Suppressor macrophage treated with lipopolysaccharide for 4 hours (primary cell): ENCODE results near the gene FBXO3.
A peak's percentile ranks its signal among the peaks of the same experiment; 100 is the strongest.
"Not testable (repeated sequence)": the region's sequence is repeated elsewhere in the genome, so short reads cannot be mapped to it uniquely, and the experiment has no call there.

ENCODE experiments used
- DNase-seq: peaks from one replicate; pipeline ENCODE4 v3.0.0-alpha.2; 2020

FBXO3 gene

DNA sequence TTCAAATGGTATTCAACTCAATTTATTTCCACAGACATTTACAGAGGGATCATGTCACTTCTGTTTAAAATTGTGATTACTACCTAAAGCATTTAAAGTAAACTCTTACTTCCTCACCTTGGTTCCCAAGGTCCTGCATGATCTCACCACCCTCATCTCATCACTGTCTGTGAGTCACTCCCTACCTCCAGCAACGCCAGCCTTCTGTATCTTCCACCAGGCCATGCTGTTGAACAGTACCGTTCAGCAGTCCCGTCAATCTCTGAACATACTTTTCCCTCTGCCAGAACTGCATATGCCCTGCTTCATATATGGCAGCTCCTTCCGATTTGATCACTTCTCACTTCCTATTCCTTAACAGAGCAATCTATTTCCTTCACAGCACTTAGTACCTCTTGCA is 2.0 kb downstream of the FBXO3 start:
- no peak for DNase-seq

DNA sequence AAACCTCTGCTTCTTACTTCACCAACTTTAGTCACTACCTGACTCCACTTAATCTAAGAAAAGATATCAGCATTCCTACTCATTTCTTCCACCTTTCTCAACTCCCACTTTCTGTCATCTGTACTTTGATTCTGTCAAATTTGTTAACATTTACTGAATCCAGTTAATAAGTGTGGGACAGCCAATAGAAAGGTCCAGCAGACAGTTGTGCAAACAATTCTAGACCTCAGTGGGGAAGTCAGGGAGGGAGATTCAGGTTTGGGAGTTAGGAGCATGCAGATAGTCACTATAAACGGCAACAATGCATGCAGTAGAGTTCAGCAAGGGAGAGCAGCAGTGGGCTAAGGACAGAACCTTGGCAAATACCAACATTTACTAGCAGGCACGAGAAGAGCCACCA is 4.1 kb downstream of the FBXO3 start:
- no peak for DNase-seq

DNA sequence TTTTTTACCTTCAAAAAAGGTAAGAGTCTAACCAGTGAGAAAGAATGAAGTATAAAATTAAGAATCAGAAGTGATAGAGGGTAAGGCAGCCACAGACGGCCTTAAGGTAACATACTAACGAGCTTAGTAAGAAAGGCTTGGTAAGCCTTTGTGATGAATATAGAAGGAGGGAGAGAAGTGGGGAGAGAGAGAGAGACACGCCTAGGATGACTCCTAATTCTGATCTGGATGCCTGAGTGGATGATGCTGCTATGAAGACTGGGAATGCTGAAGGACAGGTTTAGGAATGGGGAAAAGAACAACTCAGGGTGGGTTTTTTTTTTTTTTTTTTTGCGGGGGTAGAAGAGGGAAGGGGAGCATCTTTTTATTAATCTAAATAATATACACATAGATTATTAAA is 4.8 kb downstream of the FBXO3 start:
- DNase-seq = no peak

DNA sequence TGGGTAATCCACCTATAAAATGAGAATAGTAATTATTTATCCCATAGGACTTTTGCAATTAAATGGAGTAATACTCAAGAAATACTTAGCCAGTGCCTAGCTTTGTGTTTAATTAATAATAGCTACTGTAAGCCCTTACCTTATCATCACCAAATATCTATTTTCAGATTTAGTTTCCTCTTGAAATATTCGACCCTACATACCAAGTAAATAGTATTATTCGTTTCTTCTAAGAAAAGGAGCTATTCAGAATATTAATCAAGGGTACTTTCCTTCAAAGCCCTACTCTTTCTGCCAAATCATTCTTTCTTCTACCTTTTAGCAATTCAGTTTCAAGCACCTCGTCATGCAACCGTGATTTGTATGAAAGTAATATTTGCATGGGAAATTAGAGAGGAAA is 6.7 kb downstream of the FBXO3 start:
- DNase-seq = no peak

DNA sequence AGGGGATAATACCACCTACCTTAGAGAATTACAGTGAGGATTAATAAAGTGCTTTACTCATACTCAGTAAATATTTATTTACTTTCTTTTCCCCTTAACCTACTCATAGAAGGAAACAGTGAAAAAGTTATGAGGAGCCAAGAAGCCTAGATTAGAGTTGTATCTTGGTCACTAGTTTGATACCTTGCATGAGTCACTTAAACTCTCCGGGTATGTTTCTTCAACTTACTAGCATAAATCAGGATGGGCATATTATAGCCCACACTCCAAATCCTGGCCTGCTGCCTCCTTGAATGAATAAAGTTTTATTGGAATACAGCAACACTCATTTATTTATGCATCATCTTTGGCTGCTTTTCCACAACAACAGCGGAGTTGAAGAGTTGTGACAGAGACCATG is 8.2 kb downstream of the FBXO3 start:
- no peak for DNase-seq

DNA sequence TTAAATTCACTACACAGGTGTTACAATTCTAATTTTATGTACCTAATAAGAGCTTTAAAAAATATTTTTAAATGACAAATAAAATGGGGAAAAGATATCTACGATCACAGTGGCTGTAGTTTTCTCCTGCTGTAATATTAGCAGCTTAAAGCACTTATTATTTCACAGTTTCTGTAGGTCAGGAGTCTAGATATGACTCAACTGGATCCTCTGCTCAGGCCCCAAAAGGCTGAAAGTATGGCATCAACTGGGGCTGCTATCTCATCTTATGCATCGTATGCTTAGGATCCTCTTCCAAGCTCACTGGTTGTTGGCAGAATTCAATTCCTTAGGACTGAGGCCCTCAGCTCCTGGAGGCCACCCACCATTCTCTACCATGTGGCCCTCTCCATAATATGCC is 12.8 kb downstream of the FBXO3 start:
- DNase-seq = no peak

DNA sequence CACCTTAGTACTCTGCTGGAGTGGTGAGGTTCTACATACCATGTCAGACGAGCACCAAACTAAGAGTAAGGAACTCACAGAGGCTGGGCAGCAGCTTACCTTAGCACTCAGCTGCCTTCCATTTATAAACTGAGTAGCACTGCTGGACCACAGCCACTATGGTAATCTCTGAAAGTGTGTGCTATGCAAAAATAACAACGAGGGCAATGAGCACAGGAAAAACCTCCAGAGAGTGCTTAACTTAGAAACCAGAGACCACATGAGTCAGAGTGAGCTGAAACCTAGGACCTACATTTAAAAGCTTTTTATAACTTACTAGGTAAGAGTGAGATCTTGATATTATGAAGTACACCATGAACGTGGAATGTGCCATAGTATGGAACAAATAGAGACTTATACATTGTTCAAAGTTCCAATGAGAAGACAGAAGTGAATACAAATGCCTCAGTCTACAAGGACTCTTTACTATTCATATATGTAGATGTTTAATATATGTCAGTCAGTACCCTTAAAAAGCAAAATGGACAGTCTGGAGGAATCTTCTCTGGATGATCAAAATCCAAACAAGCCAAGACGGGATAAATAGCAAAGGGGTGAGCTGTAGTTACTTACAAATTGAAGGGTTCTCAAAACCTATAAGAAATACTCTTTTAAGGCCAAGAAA is 20.9 kb downstream of the FBXO3 start:
- no peak for DNase-seq

DNA sequence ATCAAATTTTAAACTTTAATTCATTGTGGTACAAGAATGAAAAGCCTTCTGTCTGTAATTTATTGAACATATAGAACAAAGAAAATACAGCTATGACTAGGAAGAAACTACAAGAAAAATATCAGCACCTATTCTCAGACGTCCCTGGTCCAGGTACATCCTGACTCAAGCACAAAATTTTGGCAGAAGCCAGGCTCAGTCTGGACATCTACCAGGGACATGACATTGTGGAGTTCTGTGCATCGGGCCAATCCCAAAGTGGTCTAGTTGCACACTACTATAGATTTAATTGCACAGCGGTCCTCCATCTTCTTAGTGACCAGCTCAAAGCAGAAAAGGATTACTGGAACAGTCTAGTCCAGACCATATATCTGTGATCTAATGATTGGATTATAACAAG is 22.4 kb downstream of the FBXO3 start:
- DNase-seq = no peak

DNA sequence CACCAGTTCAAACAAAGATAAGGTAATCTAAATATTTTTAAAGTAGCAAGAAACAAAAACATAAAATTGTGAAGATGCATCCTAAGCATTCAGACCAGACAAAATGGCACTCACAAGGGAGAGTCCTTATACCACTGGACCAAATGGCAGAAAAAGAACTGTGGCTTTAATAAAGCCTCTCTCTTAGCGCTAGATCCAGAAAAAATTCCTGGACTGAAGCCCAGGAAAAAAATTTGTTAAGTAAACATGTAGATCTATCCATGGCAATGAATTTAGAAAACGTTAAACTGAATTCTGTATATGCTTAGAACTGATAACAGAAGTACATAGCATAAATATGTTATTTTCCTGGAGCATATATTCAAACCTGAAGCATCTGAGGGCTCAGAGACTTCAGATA is 26.3 kb downstream of the FBXO3 start:
- DNase-seq = no peak

DNA sequence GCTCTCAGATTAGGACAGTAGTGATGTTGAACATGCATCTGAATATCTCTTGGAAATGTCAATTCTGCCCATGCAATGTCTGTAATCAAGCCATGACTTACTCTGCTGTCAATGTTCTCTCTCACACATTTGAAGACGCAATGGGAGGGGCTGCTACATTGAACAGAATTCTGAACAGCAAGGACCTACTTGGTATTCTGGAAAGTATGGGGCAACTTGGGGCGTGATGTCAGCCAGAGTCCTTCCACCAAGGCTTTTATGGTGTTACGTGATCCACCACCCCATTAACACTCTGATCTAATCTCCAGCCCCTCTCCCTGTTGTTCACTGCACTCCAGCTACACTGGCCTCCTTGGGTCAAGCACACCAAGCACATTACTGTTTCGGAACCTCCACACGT is 31.0 kb downstream of the FBXO3 start:
- no peak for DNase-seq

DNA sequence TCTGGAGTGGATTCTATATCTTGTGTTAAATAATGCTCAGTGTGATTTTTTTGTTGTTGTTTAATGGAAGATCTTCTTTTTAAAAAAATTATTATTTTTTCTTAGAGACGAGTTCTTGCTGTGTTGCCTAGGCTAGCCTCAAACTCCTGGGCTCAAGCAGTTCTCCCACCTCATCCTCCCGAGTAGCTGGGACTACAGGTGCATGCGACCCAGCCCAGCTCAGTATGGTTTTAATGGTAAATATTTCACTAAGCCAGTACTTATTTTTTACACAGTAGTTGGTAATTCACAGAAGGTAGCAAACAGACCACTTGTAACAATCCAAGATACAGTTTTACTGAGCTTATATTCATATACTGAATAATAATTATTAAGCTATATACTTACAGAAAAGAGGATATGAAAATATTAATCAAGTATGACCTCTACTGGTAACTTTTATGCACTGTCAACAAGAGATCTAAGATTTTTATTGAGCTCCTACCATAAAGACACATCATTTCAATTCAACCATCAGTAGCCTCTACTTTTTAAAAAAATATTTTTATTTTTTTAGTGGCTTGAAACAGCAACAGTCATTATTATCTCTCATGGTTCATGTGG is 32.0 kb downstream of the FBXO3 start:
- peak; percentile 51 for DNase-seq

DNA sequence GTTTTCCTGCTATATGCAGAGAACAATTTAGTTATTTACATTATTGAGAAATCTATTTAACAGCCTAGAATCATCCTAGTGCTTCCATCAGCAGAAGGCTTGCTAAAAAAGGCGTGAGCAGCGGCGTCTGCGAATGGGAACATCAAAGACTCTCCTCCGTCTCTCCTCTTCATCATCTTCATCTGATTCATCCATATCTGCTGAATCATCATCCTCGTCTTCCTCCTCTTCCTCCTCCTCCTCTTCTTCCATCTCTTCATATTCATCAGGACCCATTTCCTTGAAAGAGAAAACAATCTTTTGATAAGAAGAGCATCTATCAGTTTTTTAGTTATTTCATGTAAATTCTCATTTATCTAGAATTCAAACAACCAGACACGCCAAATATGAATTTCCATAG is 32.5 kb downstream of the FBXO3 start:
- DNase-seq = no peak

DNA sequence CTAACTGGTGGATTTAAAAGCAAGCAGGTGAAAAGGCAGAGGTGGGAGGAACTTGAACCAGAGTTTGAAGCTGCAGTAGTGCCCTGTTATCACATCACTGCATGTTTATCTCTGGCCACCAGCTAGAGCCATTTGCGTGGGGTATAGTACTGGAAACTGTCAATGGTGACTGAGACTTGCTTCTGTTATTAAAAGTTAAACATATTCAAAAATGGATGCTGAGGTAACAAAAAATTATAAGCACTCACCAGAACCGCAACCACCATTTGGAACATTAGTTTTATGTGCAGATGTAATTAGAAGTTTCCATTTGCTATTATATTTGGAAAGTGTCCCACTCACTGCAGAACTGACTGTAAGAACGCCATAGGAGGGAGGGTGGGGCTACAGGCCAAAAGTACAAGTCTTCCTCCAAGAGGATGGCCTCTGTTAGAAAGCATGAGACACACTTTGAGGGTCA is 36.9 kb downstream of the FBXO3 start:
- DNase-seq = no peak

DNA sequence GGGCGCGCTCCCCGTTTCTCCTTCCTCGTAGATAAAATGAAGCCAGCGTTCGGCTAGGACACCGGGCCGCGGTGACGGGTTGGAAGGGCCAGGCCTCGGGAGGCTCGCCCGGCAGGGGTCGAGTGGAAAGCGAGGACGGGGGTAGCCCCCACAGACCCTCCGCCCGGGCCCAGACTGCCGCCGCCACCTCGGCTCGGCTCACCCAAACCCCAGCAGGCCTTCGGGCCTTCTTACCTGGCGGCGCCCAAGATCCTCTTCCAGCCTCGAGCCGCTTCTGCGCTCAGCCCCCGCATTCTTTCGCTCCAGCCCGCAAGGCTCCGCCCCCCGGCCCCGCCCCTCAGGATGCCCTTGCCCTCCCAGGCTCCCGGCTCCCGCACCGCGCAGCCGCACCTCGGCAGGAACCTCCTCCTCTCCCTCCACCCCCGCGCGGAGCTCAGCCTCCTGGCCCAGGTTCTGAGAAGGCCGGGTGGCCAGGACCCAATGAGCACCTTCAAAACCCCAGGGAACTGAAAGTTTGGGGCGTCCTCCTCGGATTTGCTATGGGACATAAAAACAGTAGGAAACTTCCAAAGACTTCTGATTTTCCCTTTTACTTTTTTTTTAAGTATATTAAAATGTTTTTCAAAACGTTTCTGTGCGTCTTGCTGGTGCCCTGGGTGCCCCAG is 38.0 kb downstream of the FBXO3 start, which contains the start of gene CD59:
Gene CD59, minus strand, starts transcription at position 276 of the 665 bp plus-strand sequence. CDS start 13,978 bp downstream, outside the sequence.
- DNase-seq = peak; percentile 94

DNA sequence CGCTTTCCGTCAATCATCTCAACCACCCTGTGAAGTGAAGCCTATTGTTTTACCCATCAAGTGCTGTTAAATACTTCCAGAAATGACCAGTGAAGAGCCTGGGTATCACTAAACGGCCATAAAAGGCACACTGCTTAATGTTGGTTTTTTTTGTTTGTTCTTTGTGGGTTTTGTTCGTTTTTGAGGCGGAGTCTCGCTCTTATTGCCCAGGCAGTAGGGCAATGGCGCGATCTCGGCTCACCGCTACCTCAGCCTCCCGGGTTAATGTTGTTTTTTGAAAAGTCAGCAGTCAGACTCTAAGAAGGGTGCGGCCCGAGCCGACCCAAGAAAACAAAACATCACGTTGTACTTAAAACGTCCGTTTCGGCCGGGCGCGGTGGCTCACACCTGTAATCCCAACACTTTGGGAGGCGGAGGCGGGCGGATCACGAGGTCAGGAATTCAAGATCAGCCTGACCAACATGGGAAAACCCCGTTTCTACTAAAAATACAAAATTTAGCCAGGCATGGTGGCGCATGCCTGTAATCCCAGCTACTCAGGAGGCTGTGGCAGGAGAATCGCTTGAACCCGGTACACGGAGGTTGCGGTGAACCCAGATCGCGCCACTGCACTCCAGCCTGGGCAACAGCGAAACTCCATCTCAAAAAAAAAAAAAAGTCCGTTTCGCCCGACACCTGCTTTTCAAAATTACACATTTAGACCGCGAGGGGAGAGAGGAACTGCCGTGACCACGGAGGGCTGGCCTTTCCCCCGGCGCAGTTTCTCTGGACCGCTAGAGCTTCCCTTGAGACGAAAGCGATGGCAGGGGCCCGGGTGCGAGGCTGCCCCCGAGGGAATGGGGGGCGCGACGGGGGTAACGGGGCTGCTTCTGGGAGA is 38.8 kb downstream of the FBXO3 start:
- peak; percentile 60 for DNase-seq

DNA sequence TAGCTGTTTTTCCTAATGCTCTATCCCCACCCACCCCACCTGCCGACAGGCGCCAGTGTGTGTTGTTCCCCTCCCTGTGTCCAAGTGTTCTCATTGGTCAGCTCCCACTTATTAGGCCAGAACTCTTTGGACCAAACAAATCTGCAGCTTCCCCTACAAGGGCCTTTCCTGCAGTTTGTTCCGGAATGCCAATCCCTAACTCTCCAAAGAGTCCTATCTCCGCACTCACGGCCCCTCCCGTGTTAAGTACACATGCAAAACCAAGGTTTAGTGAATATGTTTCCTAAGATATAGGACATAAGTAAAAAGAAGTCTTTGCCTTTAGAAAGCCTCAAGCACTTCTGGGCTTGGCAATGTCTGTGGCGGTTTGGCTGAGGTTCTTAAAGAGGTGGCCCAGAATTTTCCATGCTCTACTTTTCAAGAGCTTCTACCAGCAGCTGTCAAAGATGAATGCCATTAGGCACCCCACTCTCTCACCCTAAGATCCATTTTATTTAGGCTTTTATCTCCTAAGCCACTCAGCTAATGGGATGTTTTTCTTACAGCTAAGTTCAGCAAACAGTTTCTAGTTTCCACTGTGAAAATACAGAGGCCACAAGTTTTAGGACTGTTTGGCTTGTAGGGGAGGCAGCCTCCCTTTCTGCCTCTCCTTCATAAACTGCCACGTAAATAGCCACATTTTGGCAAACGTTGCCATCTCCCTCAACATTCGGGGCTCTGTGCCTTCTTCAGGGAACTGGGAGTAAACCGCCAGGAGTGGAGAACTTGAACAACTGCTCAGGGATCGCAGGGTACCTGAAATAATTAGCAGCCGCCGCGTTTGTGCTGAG is 39.7 kb downstream of the FBXO3 start:
- DNase-seq = no peak

DNA sequence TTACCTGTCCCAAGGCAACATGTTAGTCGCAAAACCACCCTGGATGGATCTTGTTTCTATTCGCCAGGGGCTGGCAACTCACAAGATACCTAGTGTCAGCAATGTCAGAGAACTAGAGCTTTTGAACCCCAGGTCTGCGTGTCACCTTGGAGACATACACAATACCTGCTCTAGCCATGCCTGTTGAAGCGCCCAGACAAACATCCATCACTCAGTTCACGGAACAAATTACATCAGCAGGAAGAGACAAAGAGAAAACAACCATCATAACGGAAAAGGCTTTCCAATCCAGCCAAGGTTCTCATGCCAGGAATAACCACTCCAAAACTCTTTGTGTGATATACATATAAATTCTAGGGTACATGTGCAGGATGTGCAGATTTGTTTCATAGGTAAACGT is 40.3 kb downstream of the FBXO3 start:
- DNase-seq = no peak

DNA sequence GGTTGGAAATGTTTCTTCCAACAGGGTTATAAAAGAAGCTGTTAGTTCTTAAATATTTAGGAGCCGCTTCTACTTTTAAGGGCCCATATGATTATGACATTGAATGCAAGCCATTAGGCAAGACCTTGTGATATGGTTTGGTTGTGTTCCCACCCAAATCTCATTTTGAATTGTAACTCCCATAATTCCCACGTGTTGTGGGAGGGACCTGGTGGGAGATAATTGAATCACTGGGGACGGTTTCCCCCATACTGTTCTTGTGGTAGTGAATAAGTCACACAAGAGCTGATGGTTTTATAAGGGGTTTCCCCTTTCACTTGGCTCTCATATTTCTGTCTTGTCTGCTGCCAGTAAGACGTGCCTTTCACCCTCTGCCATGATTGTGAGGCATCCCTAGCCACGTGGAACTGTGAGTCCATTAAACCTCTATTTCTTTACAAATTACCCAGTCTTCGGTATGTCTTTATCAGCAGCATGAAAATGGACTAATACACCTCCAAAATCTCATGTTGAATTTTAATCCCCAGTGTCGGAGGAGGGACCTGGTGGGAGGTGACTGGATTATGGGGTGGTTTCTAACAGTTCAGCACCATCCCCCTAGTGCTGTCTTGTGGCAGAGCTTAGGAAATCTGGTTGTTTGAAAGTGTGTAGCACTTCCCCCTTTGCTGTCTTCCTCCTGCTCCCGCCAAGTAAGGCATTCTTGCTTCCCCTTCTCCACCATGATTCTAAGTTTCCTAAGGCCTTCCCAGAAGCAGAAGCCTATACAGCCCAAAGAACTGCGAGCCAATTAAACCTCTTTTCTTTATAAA is 42.4 kb downstream of the FBXO3 start:
- peak; percentile 87 for DNase-seq

DNA sequence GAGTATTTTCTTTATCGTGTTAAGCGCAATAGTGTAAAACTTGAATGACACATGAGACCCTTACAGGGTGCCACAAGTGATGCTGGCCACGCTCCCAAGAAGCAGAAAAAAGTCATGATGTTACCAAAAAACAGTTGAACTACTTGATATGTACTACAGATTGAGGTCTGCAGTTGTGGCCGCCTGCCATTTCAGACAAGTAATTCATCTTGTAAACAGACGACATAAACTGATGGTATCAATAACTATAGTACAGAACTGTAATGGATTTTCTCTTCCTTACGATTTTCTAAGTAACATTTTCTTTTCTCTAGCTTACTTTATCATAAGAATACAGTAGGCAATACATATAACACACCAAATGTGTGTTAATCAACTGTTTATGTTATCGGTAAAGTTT is 43.6 kb downstream of the FBXO3 start:
- no peak for DNase-seq

DNA sequence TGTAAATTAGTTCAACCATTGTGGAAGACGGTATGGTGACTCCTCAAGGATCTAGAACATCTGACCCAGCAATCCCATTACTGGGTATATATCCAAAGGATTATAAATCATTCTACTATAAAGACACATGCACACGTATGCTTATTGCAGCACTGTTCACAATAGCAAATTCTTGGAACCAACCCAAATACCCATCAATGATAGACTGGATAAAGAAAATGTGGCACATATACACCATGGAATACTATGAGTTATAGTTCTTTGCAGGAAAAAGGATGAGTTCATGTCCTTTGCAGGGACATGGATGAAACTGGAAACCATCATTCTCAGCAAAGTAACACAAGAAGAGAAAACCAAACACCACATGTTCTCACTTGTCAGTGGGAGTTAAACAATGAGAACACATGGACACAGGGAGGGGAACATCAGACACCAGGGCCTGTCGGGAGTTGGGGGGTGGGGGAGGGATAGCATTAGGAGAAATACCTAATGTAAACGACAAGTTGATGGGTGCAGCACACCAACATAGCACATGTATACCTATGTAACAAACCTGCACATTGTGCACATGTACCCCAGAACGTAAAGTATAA is 45.2 kb downstream of the FBXO3 start:
- DNase-seq = not testable (repeated sequence)

DNA sequence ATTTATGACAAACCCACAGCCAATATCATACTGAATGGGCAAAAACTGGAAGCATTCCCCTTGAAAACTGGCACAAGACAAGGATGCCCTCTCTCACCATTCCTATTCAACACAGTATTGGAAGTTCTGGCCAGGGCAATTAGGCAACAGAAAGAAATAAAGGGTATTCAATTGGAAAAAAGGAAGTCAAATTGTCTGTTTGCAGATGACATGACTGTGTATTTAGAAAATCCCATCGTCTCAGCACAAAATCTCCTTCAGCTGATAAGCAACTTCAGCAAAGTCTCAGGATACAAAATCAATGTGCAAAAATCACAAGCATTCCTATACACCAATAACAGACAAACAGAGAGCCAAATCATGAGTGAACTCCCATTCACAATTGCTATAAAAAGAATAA is 46.8 kb downstream of the FBXO3 start:
- not testable (repeated sequence) for DNase-seq
